Muscle layer of duodenum (tissue), 2 donors: ENCODE measurements around the gene MCFD2.
A peak's percentile ranks its signal among the peaks of the same experiment; 100 is the strongest.
"Not testable (repeated sequence)": the region's sequence is repeated elsewhere in the genome, so short reads cannot be mapped to it uniquely, and the experiment has no call there.

ENCODE experiments used
- H3K27ac ChIP-seq: one replicate; pipeline ENCODE4 v1.7.0; 2013; ENCODE audit warnings: mild to moderate bottlenecking, low read length
- H3K27me3 ChIP-seq: one replicate; pipeline ENCODE4 v1.7.0; 2013; ENCODE audit warnings: low read depth, mild to moderate bottlenecking, control low read depth, low read length
- H3K36me3 ChIP-seq, 2 donors: one replicate each; pipeline ENCODE4 v1.7.0; 2013; ENCODE audit warnings: low read length in 2 of 2, control low read depth in 1 of 2, mild to moderate bottlenecking in 1 of 2; ENCODE audit not compliant: insufficient read depth in 2 of 2, control insufficient read depth in 1 of 2
- H3K4me1 ChIP-seq, 2 donors: one replicate each; pipeline ENCODE4 v1.7.0; 2013; ENCODE audit warnings: low read length in 2 of 2, mild to moderate bottlenecking in 2 of 2, control low read depth in 1 of 2, moderate library complexity in 1 of 2; ENCODE audit not compliant: insufficient read depth in 2 of 2, control insufficient read depth in 1 of 2
- H3K4me3 ChIP-seq, 2 donors: one replicate each; pipeline ENCODE4 v1.7.0; 2013; ENCODE audit warnings: low read length in 2 of 2, low read depth in 1 of 2, mild to moderate bottlenecking in 1 of 2
- H3K9me3 ChIP-seq, 2 donors: one replicate each; pipeline ENCODE4 v1.7.0; 2013; ENCODE audit warnings: low read length in 2 of 2, control low read depth in 1 of 2, mild to moderate bottlenecking in 1 of 2; ENCODE audit not compliant: control insufficient read depth in 1 of 2
- donor health status: healthy.

The MCFD2 gene

DNA sequence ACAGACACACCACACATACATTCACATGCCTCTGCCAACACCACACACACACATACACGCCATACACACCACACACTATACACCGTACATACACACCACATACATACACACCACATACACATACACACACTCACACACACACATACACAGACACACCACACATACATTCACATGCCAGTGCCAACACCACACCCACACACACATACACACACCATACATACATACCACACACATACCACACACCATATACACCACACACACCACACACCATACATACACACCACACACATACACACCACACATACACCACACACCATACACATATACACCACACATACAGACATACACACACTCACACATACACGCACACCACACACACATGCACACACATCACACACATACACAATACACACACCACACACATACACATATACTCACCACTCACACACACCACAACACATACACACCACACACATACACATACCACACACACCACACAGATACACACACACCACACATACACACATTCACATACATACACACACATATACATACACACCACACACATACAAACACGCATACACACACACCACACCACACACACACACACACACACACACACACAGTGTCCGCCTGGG, 37.2 kb downstream of the MCFD2 start:
- peaks cover 14 to 18% of the 10 kb centered on the region in 2 donors for H3K4me1 ChIP-seq
- no peak overlapping the region for H3K4me3 ChIP-seq
- H3K27ac ChIP-seq: no peak overlapping the region

DNA sequence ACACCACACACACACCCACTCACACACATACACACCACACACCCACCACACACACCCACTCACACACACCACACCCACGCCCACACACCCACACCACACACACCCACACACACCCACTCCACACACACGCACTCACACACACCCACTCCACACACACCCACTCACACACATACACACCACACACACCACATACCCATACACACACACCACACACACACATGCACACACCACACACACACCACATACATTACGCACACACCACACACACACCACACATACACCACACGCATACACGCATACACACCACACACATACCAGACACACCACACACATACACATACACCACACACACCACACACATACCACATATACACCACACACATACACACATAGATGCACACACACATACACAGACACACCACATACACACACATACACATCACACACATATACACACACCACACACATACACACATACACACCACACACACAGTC, 37.9 kb downstream of the MCFD2 start:
- no peak overlapping the region for H3K27ac ChIP-seq
- H3K4me3 ChIP-seq: no peak overlapping the region
- no peaks in the 10 kb centered on the region for H3K36me3 ChIP-seq
- peaks cover 14 to 21% of the 10 kb centered on the region in 2 donors for H3K4me1 ChIP-seq
- H3K27me3 ChIP-seq: no peaks in the 10 kb centered on the region
- no peaks in the 10 kb centered on the region for H3K9me3 ChIP-seq

More for the DNA sequence above, 37.2 kb downstream of the MCFD2 start:
- H3K9me3 ChIP-seq: no peaks in the 10 kb centered on the region
- no peaks in the 10 kb centered on the region for H3K27me3 ChIP-seq
- no peaks in the 10 kb centered on the region for H3K36me3 ChIP-seq

DNA sequence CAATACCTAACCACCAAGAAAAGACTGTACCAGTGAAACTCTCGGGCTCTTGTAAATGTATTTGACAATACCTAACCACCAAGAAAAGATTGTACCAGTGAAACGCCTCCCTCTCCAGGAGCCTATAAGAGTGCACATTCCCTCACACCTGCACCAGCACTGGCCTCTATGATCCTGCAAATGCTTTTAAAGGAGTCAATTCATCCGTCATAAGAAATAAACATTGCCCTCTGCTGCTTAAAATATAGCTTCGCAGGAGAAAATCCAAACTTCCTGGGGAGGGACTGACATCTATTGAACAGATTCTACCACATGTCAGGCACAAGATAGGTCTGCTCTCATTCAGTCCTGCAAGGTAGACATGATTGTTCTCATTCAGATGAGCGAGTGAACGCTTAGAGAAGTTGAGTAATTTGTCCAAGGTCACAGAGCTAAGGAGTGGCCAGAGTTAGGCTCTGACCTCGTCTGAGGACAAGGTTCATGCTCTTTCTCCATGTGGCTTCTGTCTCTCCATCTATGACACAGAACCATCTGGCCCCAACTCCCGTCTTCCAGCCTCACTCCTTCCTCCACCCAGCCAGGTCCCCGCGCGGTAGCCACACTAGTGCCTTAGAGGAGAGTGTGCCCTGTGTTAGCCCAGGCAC, 38.7 kb downstream of the MCFD2 start:
- Histone ChIP-seq H3K9me3 (no peaks in the 10 kb centered on the region), H3K36me3 (no peaks in the 10 kb centered on the region), H3K4me1 (peaks cover 14 to 21% of the 10 kb centered on the region in 2 donors), H3K27ac (peak overlapping the region; percentile 18), H3K27me3 (no peaks in the 10 kb centered on the region), H3K4me3 (no peak overlapping the region)

DNA sequence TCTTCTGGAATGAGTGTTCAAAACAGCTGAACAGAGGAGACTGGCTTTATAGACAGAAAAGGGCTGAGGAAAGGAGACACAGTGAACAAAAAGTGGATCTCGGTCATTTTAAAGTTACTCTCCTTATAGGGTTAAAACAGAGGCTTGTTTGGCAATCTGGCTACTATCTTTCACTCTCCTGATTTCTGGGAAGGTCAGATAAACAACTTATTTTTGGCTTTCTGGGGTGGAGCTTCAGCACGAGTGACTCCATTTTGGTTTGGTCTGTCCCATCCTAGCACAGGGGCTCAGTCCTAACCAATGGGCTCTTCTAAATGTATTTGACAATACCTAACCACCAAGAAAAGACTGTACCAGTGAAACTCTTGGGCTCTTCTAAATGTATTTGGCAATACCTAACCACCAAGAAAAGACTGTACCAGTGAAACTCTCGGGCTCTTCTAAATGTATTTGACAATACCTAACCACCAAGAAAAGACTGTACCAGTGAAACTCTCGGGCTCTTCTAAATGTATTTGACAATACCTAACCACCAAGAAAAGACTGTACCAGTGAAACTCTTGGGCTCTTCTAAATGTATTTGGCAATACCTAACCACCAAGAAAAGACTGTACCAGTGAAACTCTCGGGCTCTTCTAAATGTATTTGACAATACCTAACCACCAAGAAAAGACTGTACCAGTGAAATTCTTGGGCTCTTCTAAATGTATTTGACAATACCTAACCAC, 39.5 kb downstream of the MCFD2 start:
- H3K4me1 ChIP-seq: peaks cover 14 to 21% of the 10 kb centered on the region in 2 donors
- not testable (repeated sequence) for H3K27ac ChIP-seq, H3K4me3 ChIP-seq, H3K9me3 ChIP-seq, H3K36me3 ChIP-seq, H3K27me3 ChIP-seq

DNA sequence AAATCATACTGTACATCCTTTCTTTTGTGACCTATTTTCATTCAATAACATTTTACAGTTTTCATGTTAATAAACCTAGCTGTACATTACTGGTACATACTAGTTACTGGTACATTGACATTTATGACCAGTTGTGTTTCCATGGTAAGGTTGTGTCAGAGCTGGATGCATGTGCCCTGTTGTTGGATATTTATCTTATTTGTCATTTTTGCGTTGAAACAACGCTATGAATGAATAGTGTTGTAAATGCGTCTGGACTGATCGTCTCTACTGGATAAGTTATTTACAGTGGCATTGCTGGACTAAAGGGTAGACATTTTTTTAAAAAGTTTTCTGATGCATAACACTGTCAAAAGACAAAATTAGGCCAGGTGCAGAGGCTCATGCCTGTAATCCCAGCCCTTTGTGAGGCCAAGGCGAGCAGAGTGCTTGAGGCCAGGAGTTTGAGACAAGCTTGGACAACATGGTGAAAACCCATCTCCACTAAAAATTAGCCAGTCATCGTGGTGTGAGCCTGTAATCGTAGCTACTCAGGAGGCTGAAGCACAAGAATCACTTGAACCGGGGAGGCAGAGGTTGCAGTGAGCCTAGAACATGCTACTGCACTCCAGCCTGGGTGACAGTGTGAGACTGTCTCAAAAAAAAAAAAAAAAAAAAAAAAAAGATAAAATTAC, 40.2 kb downstream of the MCFD2 start:
- H3K27ac ChIP-seq: no peak overlapping the region
- no peaks in the 10 kb centered on the region for H3K27me3 ChIP-seq
- peaks cover 14 to 21% of the 10 kb centered on the region in 2 donors for H3K4me1 ChIP-seq
- H3K36me3 ChIP-seq: no peaks in the 10 kb centered on the region
- no peak overlapping the region for H3K4me3 ChIP-seq
- no peaks in the 10 kb centered on the region for H3K9me3 ChIP-seq

DNA sequence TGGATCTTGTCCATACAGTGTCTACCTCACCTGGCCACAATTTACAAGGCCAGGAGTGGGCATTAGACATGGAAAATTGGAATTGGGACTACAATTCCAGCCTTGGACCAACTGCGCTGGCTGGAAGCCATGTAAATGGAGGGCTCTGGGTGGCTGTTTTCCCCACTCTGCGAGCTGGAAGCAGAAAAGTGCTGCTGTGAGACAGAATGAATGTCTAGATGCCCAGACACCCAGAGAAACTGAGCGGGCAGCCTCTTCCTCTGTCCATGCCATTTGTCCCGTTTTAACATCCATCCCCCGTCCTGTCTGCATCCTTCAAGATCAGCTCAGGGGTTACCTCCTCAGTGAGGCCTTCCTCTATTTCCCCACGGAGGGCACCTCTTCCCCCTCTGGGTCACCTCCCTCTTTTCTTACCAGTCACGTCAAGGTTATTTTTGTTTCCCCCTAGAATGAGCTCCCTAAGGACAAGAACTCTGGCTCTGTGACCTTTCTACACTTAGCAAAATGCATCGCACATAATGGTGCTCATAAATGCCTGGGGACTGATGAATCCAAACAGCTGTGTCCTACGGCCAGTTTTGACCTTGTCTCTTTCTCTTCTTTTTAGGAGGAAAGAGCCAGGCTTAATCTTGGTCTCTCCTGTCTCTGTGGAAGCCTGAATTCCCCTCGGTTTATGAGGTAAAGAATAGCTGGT, 41.2 kb downstream of the MCFD2 start:
- H3K9me3 ChIP-seq: no peaks in the 10 kb centered on the region
- H3K27me3 ChIP-seq: no peaks in the 10 kb centered on the region
- no peaks in the 10 kb centered on the region for H3K36me3 ChIP-seq
- peak overlapping the region; percentile 70 for H3K27ac ChIP-seq
- peaks cover 14 to 21% of the 10 kb centered on the region in 2 donors for H3K4me1 ChIP-seq
- no peak overlapping the region for H3K4me3 ChIP-seq

DNA sequence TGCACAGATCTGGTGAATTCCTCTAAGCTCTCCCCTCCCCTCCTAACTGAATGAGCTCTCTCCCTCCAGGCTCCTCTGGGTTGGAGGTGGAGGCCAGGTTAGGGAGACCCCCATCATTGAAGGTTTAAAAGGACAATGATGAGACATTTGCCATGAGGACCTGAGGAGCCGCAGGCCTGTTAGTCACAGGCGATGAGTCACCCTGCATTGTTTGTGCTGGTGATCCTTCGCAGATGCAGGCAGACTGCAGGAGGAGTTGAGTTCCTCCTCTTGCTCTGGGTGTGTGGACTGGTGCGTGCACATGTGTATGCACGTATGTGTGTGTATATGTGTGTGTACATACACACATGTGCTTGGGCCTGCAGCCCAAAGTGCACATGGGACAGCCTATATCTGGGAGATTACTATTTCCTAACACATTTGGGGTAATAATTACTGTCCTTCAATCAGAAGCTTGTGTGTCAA, 42.0 kb downstream of the MCFD2 start:
- Histone ChIP-seq H3K9me3 (no peaks in the 10 kb centered on the region), H3K27me3 (no peaks in the 10 kb centered on the region), H3K36me3 (no peaks in the 10 kb centered on the region), H3K4me3 (no peak overlapping the region), H3K27ac (peak overlapping the region; percentile 70), H3K4me1 (peaks cover 14 to 15% of the 10 kb centered on the region in 2 donors)

DNA sequence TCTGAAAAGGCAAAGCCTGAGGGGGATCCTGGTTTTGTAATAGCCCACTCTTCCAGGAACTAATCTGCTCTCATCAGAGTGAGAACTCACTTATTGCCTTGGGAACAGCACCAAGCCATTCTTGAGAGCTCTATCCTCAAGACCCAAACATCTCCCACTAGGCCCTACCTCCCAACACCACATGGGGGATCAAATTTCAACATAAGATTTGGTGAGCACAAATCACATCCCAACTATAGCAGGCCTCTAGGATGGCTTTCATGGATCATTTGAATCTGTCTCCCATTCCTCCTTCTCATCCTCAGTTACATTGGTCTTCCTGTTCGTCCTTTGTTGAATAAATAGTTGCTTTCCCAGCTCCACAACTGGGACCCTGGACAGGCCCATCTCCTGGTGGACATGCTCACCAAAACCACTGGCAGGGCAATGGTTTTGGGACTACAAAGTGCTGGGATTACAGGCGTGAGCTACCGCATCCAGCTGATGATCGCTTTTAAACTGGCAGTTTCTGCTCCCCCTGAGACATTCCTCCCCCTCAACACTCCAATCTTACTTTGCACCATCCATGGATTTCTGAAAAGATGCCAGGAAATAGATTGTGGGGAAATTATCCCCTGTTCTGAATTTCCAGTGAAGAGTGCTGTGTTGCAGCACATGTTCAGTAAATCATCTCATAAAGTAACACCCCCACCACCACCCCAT, 42.6 kb downstream of the MCFD2 start:
- H3K27ac ChIP-seq: peak overlapping the region; percentile 70
- no peak overlapping the region for H3K4me3 ChIP-seq
- H3K36me3 ChIP-seq: no peaks in the 10 kb centered on the region
- no peaks in the 10 kb centered on the region for H3K9me3 ChIP-seq
- no peaks in the 10 kb centered on the region for H3K27me3 ChIP-seq
- peaks cover 14 to 15% of the 10 kb centered on the region in 2 donors for H3K4me1 ChIP-seq

DNA sequence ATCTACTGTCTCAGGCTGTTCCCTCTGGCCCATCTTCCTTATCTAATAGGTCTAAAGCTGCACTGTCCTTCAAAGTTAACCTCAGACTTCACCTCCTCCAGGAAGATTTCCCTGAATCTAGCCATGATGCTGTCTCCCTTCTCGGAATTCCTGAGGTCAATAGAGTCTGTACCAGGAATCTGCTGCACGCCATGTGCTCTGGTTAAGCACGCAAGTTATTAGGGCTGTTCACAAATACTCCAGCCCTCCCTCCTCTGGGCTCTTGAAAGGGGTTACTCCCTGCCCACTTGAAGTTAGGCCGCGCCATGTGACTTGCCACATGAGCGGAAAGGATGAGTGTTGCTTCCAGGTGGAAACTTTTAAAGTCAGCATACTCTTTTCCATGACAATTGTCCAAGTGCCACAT, 43.6 kb downstream of the MCFD2 start:
- H3K9me3 ChIP-seq: no peaks in the 10 kb centered on the region
- H3K4me1 ChIP-seq: peaks cover 10 to 15% of the 10 kb centered on the region in 2 donors
- H3K27me3 ChIP-seq: no peaks in the 10 kb centered on the region
- no peak overlapping the region for H3K4me3 ChIP-seq
- no peaks in the 10 kb centered on the region for H3K36me3 ChIP-seq
- H3K27ac ChIP-seq: no peak overlapping the region

DNA sequence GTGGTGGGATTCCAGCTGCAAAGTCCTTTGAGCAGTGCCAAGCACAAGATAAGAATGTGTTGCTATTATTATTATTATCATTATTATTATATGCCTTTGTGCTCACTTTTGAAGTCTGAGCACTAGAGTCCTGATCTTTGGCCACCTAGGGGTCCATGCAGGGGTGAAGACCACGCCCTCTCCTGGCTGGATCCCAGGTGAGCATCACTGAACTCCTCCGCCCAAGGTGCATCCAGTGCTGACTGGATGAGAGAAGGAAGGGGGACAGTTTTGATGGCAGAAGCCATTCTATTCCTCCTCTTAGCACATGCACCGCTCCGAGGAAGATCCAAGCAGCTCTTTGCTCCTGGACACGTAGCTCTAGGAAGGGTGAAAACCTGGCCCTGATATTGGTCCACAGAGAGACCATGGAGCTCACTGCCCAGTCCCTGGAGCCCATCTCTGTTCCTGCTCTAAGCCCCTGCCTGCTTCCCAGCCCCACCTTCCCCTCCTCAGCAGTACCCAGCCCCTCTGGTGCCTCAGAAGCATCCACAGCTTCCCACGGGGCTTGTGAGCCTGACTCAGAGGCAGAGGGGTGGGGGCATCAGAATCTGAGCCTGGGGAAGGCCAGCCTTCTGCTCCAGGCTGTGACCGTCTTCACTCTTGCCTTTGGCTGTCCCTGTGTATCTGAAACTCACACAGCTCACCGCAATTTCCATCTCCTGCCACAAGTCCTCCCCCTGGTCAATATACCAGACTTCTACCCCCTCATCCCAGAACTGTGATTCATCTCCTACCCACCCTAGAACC, 45.4 kb downstream of the MCFD2 start:
- H3K27ac ChIP-seq: no peak overlapping the region
- no peaks in the 10 kb centered on the region for H3K36me3 ChIP-seq
- H3K4me3 ChIP-seq: no peak overlapping the region
- no peaks in the 10 kb centered on the region for H3K9me3 ChIP-seq
- peaks cover 8 to 15% of the 10 kb centered on the region in 2 donors for H3K4me1 ChIP-seq
- H3K27me3 ChIP-seq: no peaks in the 10 kb centered on the region
